Measurements from ENCODE around the gene RCOR2. TPM values are rescaled to one million over a fixed set of nuclear protein-coding genes. Genes with fewer than 3 reads are reported as not detected.

RCOR2 gene
- total and polyA plus RNA-seq, 2 of the 13 experiments (the other 11 are each of a cell fraction or from before 2014, with no cell fraction given), result 8.3 to 8.5 TPM

DNA sequence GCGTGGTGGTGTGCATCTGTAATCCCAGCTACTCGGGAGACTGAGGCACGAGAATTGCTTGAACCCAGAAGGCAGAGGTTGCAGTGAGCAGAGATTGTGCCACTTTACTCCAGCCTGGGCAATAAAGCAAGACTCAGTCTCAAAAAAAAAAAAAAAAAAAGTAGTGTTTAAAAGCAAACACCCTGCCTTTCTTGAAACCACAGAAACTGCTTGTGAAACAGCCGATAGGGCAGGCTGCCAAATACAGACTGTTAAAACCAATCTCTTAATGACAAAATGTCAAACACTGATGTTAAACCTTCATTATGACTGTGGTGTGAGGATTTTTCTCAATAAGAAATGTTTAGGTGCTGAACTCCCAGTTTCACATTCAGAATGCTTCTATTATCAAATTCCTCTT, 50.8 kb downstream of the RCOR2 start:
- Histone ChIP-seq H3K9ac (ENCODE audit: insufficient read depth, low read depth, low read length) (no peak overlapping the region), H4K20me1 (ENCODE audit: insufficient read depth, low read length) (no peaks in the 10 kb centered on the region), H3K27ac (ENCODE audit: extremely low read length, insufficient read depth, low read length) (no peak overlapping the region), H2AFZ (ENCODE audit: low read length) (no peak overlapping the region), H3K4me3 (replicated peaks in 1 of 3; ENCODE audit: insufficient read depth in 1 of 3, low read depth in 2 of 3, low read length in 3 of 3) (no peak overlapping the region), H3K9me3 (ENCODE audit: low read length) (no peaks in the 10 kb centered on the region), H3K4me1 (ENCODE audit: insufficient read depth, low read length) (peaks cover 40% of the 10 kb centered on the region), H3K4me2 (ENCODE audit: low read depth, low read length) (no peak overlapping the region), H3K27me3 (ENCODE audit: control insufficient read depth in 1 of 2, insufficient read depth in 2 of 2, low read length in 2 of 2) (no peaks in the 10 kb centered on the region), H3K36me3 (replicated peaks in 1 of 2; ENCODE audit: control insufficient read depth in 1 of 2, insufficient read depth in 2 of 2, low read length in 2 of 2) (peaks cover 1 to 13% of the 10 kb centered on the region in 2 experiments; a peak in 3 of 5 replicates), H3K79me2 (ENCODE audit: insufficient read depth, low read length) (peaks cover 32% of the 10 kb centered on the region)
- ChIA-PET POLR2A (no interaction called here), CTCF (ENCODE audit: low intra/inter-chr PET ratio, low total read pairs) (no interaction called here)
- ATAC-seq (no peak), FAIRE-seq (no peak), DNase-seq (ENCODE audit: low spot score) (no peak)
- 88% methylated on average over 4 of the region's 4 CpGs for WGBS (ENCODE audit: low lambda C conversion rate)
- intact Hi-C loops (cut with micrococcal nuclease; ENCODE audit: unreplicated experiment), result no loop called here
- in situ Hi-C loops (cut with HindIII; ENCODE audit: extremely low pct_ligation_motif_present, low pct_unique_long_range_greater_than_20kb), result no loop called here
- BruUV-seq (replicated peaks), result no TSS peak
- no peak for TF ChIP-seq KLF6 (CRISPR knock-in tag; IDR thresholded peaks at IDR 0.05)
- TF ChIP-seq HHEX (CRISPR knock-in tag; IDR thresholded peaks at IDR 0.05), result no peak
- TF ChIP-seq, protein P1, sequence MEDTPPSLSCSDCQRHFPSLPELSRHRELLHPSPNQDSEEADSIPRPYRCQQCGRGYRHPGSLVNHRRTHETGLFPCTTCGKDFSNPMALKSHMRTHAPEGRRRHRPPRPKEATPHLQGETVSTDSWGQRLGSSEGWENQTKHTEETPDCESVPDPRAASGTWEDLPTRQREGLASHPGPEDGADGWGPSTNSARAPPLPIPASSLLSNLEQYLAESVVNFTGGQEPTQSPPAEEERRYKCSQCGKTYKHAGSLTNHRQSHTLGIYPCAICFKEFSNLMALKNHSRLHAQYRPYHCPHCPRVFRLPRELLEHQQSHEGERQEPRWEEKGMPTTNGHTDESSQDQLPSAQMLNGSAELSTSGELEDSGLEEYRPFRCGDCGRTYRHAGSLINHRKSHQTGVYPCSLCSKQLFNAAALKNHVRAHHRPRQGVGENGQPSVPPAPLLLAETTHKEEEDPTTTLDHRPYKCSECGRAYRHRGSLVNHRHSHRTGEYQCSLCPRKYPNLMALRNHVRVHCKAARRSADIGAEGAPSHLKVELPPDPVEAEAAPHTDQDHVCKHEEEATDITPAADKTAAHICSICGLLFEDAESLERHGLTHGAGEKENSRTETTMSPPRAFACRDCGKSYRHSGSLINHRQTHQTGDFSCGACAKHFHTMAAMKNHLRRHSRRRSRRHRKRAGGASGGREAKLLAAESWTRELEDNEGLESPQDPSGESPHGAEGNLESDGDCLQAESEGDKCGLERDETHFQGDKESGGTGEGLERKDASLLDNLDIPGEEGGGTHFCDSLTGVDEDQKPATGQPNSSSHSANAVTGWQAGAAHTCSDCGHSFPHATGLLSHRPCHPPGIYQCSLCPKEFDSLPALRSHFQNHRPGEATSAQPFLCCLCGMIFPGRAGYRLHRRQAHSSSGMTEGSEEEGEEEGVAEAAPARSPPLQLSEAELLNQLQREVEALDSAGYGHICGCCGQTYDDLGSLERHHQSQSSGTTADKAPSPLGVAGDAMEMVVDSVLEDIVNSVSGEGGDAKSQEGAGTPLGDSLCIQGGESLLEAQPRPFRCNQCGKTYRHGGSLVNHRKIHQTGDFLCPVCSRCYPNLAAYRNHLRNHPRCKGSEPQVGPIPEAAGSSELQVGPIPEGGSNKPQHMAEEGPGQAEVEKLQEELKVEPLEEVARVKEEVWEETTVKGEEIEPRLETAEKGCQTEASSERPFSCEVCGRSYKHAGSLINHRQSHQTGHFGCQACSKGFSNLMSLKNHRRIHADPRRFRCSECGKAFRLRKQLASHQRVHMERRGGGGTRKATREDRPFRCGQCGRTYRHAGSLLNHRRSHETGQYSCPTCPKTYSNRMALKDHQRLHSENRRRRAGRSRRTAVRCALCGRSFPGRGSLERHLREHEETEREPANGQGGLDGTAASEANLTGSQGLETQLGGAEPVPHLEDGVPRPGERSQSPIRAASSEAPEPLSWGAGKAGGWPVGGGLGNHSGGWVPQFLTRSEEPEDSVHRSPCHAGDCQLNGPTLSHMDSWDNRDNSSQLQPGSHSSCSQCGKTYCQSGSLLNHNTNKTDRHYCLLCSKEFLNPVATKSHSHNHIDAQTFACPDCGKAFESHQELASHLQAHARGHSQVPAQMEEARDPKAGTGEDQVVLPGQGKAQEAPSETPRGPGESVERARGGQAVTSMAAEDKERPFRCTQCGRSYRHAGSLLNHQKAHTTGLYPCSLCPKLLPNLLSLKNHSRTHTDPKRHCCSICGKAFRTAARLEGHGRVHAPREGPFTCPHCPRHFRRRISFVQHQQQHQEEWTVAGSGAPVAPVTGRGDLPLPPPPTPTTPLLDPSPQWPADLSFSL (CRISPR knock-in tag; IDR thresholded peaks at IDR 0.05), result no peak
- no peak for TF ChIP-seq MIER2 (CRISPR knock-in tag; IDR thresholded peaks at IDR 0.05)
- no peak for TF ChIP-seq MBNL3 (CRISPR knock-in tag; conservative IDR thresholded peaks at IDR 0.05)
- no peak for TF ChIP-seq ZNF547 (CRISPR knock-in tag; IDR thresholded peaks at IDR 0.05)
- TF ChIP-seq, protein P2, sequence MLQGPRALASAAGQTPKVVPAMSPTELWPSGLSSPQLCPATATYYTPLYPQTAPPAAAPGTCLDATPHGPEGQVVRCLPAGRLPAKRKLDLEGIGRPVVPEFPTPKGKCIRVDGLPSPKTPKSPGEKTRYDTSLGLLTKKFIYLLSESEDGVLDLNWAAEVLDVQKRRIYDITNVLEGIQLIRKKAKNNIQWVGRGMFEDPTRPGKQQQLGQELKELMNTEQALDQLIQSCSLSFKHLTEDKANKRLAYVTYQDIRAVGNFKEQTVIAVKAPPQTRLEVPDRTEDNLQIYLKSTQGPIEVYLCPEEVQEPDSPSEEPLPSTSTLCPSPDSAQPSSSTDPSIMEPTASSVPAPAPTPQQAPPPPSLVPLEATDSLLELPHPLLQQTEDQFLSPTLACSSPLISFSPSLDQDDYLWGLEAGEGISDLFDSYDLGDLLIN (CRISPR knock-in tag; IDR thresholded peaks at IDR 0.05; ENCODE audit: borderline replicate concordance), result no peak
- TF ChIP-seq, protein P3, sequence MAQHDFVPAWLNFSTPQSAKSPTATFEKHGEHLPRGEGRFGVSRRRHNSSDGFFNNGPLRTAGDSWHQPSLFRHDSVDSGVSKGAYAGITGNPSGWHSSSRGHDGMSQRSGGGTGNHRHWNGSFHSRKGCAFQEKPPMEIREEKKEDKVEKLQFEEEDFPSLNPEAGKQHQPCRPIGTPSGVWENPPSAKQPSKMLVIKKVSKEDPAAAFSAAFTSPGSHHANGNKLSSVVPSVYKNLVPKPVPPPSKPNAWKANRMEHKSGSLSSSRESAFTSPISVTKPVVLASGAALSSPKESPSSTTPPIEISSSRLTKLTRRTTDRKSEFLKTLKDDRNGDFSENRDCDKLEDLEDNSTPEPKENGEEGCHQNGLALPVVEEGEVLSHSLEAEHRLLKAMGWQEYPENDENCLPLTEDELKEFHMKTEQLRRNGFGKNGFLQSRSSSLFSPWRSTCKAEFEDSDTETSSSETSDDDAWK (CRISPR knock-in tag; IDR thresholded peaks at IDR 0.05), result no peak
- TF ChIP-seq NKX3-1 (CRISPR knock-in tag; IDR thresholded peaks at IDR 0.05), result no peak
- TF ChIP-seq KLF9 (CRISPR knock-in tag; IDR thresholded peaks at IDR 0.05; ENCODE audit: low read depth), result no peak
- TF ChIP-seq, protein P4, sequence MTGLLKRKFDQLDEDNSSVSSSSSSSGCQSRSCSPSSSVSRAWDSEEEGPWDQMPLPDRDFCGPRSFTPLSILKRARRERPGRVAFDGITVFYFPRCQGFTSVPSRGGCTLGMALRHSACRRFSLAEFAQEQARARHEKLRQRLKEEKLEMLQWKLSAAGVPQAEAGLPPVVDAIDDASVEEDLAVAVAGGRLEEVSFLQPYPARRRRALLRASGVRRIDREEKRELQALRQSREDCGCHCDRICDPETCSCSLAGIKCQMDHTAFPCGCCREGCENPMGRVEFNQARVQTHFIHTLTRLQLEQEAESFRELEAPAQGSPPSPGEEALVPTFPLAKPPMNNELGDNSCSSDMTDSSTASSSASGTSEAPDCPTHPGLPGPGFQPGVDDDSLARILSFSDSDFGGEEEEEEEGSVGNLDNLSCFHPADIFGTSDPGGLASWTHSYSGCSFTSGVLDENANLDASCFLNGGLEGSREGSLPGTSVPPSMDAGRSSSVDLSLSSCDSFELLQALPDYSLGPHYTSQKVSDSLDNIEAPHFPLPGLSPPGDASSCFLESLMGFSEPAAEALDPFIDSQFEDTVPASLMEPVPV (CRISPR knock-in tag; IDR thresholded peaks at IDR 0.05), result no peak
- no peak for TF ChIP-seq PAF1 (CRISPR knock-in tag; IDR thresholded peaks at IDR 0.05)
- TF ChIP-seq ZNF670 (CRISPR knock-in tag; IDR thresholded peaks at IDR 0.05; ENCODE audit: borderline replicate concordance), result no peak
- TF ChIP-seq PHF20 (CRISPR knock-in tag; IDR thresholded peaks at IDR 0.05), result no peak
- TF ChIP-seq PAX8 (CRISPR knock-in tag; IDR thresholded peaks at IDR 0.05; ENCODE audit: borderline replicate concordance), result no peak
- TF ChIP-seq HNRNPLL (IDR thresholded peaks at IDR 0.05; ENCODE audit: low read depth, low read length, poor library complexity, severe bottlenecking), result no peak

Data from HepG2 (cell line).